KMS-11 (cell line): ENCODE measurements around the gene ZNF354C.

Source experiments
- H2AFZ ChIP-seq: fragments of 200-600 bp; sonication (generic); 2 replicates; pipeline ENCODE4 v1.6.1; 2016; ENCODE audit warnings: antibody characterized with exemption, mixed run types, low read depth
- H3K27ac ChIP-seq: fragments of 200-600 bp; sonication (generic); 2 replicates; pipeline ENCODE4 v1.6.1; 2016; ENCODE audit warnings: mild to moderate bottlenecking, mixed run types
- H3K27me3 ChIP-seq: fragments of 200-600 bp; sonication (generic); 2 replicates; pipeline ENCODE4 v1.6.1; 2017; ENCODE audit warnings: mild to moderate bottlenecking, low read depth, mixed run types, moderate library complexity; ENCODE audit not compliant: insufficient read depth
- H3K36me3 ChIP-seq: fragments of 200-600 bp; sonication (generic); 2 replicates; pipeline ENCODE4 v1.6.1; 2017; ENCODE audit warnings: mild to moderate bottlenecking, mixed run types; ENCODE audit not compliant: insufficient read depth
- H3K4me1 ChIP-seq: fragments of 200-600 bp; sonication (generic); 2 replicates; pipeline ENCODE4 v1.6.1; 2016; ENCODE audit warnings: mild to moderate bottlenecking, low read depth, mixed run types; ENCODE audit not compliant: poor library complexity, severe bottlenecking
- H3K4me2 ChIP-seq: fragments of 200-600 bp; sonication (generic); 2 replicates; pipeline ENCODE4 v1.7.0; 2016; ENCODE audit warnings: mild to moderate bottlenecking, mixed run types
- H3K4me3 ChIP-seq: fragments of 200-600 bp; sonication (generic); IDR thresholded peaks from 2 replicates; pipeline ENCODE4 v1.6.1; 2017; ENCODE audit warnings: low read depth, low read length, mixed read lengths; ENCODE audit not compliant: insufficient read depth
- H3K79me2 ChIP-seq: fragments of 200-600 bp; sonication (generic); 2 replicates; pipeline ENCODE4 v1.6.1; 2016; ENCODE audit warnings: low read depth, mixed run types; ENCODE audit not compliant: insufficient read depth
- H3K9ac ChIP-seq: fragments of 200-600 bp; sonication (generic); 2 replicates; pipeline ENCODE4 v1.6.1; 2016; ENCODE audit warnings: mild to moderate bottlenecking, mixed run types
- H4K20me1 ChIP-seq: fragments of 200-600 bp; sonication (generic); 2 replicates; pipeline ENCODE4 v1.6.1; 2016; ENCODE audit warnings: mild to moderate bottlenecking, mixed run types; ENCODE audit not compliant: insufficient read depth
- CTCF ChIP-seq: fragments of 200-600 bp; sonication (generic); conservative IDR thresholded peaks from 2 replicates; pipeline ENCODE4 v1.6.1; 2017; ENCODE audit warnings: low read depth, mild to moderate bottlenecking, antibody characterized with exemption, low read length, moderate library complexity, mixed read lengths

Gene ZNF354C

GRCh38 chr5:179055841-179056240, 4.3 kb upstream of the ZNF354C start:
- H3K4me3 ChIP-seq, result no peak overlapping the region
- H4K20me1 ChIP-seq, result no peaks in the 10 kb centered on the region
- H3K36me3 ChIP-seq, result no peaks in the 10 kb centered on the region
- no peak overlapping the region for H3K27ac ChIP-seq
- TF ChIP-seq CTCF, result no peak
- H3K79me2 ChIP-seq, result no peaks in the 10 kb centered on the region
- H3K27me3 ChIP-seq, result no peaks in the 10 kb centered on the region
- no peak overlapping the region for H2AFZ ChIP-seq
- H3K9ac ChIP-seq, result no peak overlapping the region
- no peak overlapping the region for H3K4me2 ChIP-seq
- H3K4me1 ChIP-seq, result no peaks in the 10 kb centered on the region

GRCh38 chr5:179061025-179061424, 852 bp downstream of the ZNF354C start:
- no peaks in the 10 kb centered on the region for H3K4me1 ChIP-seq
- no peak overlapping the region for H3K4me3 ChIP-seq
- no peak overlapping the region for H3K9ac ChIP-seq
- H4K20me1 ChIP-seq, result no peaks in the 10 kb centered on the region
- no peak overlapping the region for H2AFZ ChIP-seq
- no peaks in the 10 kb centered on the region for H3K27me3 ChIP-seq
- H3K27ac ChIP-seq, result no peak overlapping the region
- no peak for TF ChIP-seq CTCF
- H3K79me2 ChIP-seq, result no peaks in the 10 kb centered on the region
- H3K4me2 ChIP-seq, result no peak overlapping the region
- no peaks in the 10 kb centered on the region for H3K36me3 ChIP-seq

- Histone ChIP-seq H3K27me3 (no peaks in the 10 kb centered on the region), H3K9ac (no peak overlapping the region), H3K4me3 (no peak overlapping the region), H4K20me1 (no peaks in the 10 kb centered on the region), H3K4me1 (no peaks in the 10 kb centered on the region), H3K36me3 (no peaks in the 10 kb centered on the region), H3K79me2 (no peaks in the 10 kb centered on the region), H3K27ac (no peak overlapping the region), H3K4me2 (no peak overlapping the region), H2AFZ (no peak overlapping the region)
- TF ChIP-seq CTCF, result no peak
These were observed 5.5 kb downstream of the ZNF354C start for GRCh38 chr5:179065703-179066102.

GRCh38 chr5:179079165-179079987, 19.2 kb downstream of the ZNF354C start:
- no peaks in the 10 kb centered on the region for H3K79me2 ChIP-seq
- no peak overlapping the region for H3K27ac ChIP-seq
- H4K20me1 ChIP-seq, result no peaks in the 10 kb centered on the region
- no peaks in the 10 kb centered on the region for H3K4me1 ChIP-seq
- no peak for TF ChIP-seq CTCF
- no peak overlapping the region for H2AFZ ChIP-seq
- H3K9ac ChIP-seq, result no peak overlapping the region
- H3K27me3 ChIP-seq, result no peaks in the 10 kb centered on the region
- no peak overlapping the region for H3K4me3 ChIP-seq
- H3K36me3 ChIP-seq, result no peaks in the 10 kb centered on the region
- H3K4me2 ChIP-seq, result no peak overlapping the region
